T-helper 2 cell treated with Interferon-gamma antibody and Interleukin-4, amounts not matched to agents 100 ng/mL and 5 ng/mL, for 36 hours (primary cell): ENCODE data around the gene CALCOCO2. TPM values are rescaled to one million over a fixed set of nuclear protein-coding genes. Genes with fewer than 3 reads are reported as not detected.
"Not testable (repeated sequence)": the region's sequence is repeated elsewhere in the genome, so short reads cannot be mapped to it uniquely, and the experiment has no call there.

Experiments used
- intact Hi-C: fragments of 100-400 bp; cut with micrococcal nuclease; formaldehyde crosslinking; loops from one replicate; pipeline ENCODE4 v1.15.1; 2023
- total RNA-seq: library from RNA; stranded (reverse); gene quantifications from 2 replicates; pipeline ENCODE4 v1.2.3, GENCODE V29; 2022

CALCOCO2 gene, protein sequence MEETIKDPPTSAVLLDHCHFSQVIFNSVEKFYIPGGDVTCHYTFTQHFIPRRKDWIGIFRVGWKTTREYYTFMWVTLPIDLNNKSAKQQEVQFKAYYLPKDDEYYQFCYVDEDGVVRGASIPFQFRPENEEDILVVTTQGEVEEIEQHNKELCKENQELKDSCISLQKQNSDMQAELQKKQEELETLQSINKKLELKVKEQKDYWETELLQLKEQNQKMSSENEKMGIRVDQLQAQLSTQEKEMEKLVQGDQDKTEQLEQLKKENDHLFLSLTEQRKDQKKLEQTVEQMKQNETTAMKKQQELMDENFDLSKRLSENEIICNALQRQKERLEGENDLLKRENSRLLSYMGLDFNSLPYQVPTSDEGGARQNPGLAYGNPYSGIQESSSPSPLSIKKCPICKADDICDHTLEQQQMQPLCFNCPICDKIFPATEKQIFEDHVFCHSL
- 116 and 129 TPM in 2 replicates for total RNA-seq

DNA sequence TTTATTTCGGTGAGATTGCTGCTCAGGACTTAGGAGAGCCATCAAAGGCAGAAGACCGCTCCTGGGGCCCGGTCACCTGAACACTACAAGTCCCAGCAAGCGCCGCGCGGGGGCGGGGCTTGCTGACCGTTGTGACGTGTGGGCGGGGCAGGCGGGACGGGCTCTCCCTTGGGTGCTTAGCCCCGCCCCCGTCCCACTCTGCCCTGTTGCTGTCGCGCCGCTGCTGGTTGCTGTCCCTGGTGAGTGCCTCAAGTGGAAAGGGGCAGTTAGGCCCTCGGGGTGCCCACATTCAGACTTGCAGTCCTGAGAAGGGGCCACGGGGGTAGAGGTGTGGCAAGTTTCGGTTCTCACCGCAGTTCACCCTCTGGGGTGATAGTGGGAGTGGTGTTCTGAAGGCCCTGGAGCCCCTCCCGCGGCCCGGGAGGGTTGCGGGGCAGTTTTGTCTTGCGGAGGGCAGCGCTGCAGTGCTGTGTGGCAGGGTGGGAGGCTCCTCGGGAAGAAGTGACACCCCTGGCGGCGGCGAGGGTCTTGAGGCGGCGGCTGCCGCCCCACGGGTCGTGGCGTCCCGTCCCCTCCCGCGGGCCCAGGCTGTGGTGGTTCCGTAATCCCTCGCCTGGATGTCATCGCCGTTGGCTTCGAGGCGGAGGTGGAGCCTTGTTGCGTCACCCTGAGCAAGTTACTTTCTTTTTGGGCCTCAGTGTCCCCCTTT lies at the start of gene CALCOCO2:
Gene CALCOCO2 (plus strand): TSS at position 196 of the 709 bp plus-strand sequence. CDS start 10,673 bp downstream, outside the sequence.
- intact Hi-C loops = loop anchor here (1.0 to 10.0 kb wide), 5 partner anchors 10 to 726 kb away; partner anchors contain the start of genes ATP5MC1, CBX1, SNX11 and TTLL6

DNA sequence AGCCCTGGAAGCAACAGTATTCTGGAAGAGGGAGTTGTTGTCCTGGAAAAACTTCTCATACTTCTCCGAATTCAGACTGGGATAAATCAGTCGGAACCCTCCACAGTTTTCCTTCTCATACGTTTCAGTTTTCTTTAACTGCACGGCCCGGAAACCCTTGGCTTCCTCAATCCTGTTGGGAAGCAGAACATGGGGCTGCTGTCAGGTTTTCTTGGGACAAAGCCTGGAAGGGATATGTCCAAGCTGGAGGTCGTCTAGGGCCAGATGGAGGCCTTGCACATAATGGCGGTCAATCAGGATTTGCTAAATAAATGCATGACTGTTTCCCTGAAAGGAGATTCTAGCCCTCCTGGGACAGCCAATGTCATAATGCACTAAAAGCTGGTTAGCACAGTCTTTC lies 43.0 kb upstream of the CALCOCO2 start:
- intact Hi-C loops = no loop called here

DNA sequence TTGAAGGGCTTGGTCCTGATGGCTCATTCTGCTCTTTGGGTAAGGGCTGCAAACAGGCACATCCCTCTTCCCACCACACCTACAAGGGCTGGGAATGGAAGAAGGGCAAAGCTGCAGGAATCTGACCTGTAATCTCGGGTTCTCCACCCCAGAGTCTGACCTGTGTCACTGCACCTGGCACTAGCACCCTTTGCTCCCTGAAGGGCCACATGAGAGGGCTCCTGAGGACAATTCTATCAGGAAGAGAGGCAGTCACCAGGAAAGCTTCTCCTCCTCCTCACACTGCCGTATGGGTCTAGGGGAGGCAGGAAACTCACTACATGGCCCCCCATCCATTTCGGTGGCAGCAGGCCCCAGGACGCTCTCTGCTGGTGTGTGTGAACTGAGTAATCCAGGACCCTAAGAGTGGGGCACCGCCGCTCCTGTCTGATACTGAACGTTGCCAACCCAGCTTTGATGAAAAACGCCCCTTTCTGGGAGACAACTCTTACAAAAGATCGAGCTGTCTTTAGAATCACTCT lies 40.2 kb upstream of the CALCOCO2 start:
- intact Hi-C loops = no loop called here

DNA sequence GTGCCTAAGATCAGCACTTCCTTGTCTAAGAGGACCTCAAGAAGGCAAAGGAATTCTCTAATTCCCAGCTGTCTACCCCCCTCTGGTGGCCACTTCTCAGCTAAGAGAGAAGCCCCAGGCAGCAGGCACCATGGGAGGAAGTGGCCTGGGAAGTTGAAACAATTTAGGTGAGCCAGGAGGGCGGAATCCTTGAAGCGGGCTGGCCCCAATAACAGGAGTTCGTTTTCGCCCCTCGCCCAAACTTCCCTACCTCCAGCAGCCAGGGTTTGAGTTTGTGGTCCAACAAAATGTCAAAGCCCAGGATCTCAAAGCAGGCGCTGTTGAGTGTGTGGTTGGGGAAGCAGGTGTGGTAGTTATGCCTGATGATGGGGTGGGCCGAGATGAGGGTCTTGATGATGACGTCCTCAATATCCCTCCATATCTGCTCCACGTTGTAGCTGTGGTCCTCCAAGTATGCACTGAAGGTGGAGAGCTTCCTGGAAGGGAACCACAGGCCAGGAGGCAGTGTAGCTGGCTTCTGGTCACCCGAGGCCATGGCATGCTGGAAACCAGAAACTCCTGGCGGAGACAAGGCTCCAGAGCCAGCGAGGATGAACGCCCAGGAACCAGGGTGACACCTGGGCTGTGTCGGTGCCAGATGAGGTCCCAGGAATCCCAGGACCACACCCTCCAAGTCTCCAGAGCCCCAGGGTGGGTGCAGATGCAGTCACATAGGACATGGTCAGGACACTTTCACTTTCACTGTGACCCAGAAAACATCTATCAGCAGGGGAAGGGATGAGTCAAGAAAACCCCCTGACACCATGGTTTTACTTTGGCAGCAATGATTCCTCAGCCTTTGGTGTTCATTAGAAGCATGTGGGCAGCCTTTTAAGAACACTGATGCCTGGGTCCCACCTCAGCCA lies 39.5 kb upstream of the CALCOCO2 start:
- intact Hi-C loops = no loop called here

DNA sequence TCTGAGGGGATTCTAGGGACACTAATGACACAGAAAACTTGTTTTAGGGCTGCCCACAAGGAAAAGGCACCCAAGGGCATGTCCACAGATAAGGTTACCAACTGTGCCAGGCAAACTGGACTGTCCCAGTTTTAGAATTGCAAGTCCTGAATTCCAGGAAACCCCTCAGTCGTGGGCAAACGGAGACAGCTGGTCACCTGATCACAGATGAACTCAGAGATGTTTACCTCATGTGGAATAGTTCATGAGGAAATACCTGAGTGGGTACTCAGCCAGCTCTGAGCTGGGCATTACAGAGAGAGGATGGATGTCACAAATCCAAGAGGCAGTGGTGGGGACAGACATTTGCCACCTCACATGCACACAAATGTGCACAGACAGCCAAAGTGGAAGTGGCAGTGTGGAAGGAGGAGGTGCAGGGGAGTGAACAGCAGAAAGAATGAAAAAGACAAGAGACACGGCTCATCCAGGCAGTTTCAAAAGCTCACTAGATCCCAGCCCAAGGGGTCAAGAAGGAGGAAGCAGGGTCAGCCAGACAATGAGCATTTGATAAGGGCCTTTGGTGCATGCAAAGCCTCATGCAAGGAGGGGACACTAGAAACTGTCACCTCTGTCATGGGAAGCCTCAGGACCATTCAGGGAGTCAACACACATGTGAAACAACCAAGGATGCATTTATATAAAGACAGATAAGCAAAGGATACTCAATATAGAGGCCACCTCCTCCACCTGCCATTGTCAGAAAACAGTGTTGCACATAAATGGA lies 38.6 kb upstream of the CALCOCO2 start:
- intact Hi-C loops = no loop called here

DNA sequence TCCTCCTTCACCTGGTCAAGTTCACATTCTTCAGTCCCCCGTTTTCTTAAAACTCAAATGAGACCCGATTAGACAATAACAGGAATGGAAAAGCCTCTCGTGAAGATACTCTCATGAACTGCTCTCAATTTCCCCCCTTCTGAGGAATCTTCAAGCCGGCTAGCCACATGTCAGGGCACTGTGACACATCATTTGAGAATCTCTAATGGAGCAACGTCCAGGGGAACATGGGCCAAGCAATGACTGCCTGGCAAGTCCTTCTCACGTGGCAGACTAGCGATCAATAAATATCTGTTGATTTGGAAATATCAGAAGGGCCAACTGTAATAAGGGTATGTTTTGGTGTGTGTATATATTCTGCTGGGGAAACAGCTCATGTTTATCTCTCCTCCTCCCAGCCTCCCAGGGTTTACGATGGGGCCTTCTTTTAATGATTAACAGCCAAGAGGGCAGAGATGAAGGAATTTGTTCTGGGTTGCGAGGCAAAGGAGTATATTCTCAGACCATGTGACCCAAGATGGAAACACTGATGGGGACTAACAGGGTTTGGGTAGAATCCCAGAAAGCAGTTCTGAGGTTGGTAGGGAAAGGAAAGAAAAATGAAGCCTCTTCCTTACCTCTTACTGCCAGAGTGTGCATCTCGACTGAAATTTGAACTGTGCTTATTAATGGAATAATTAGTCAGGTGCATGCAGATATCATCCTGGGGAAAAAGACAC lies 35.2 kb upstream of the CALCOCO2 start:
- intact Hi-C loops = no loop called here

DNA sequence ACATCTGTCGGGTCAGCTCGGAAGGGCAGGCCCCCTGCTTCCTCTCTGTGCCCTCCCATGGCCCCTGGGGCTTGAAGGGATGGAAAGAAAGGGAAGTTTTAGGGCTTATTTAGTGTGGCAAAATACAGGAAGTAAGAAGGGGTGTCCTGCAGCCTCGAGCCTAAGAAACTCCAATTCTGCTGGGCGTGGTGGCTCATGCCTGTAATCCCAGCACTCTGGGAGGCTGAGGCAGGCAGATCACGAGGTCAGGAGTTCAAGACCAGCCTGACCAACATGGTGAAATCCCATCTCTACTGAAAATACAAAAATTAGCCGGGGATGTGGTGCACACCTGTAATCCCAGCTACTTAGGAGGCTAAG lies 34.7 kb upstream of the CALCOCO2 start:
- intact Hi-C loops = not testable (repeated sequence)

DNA sequence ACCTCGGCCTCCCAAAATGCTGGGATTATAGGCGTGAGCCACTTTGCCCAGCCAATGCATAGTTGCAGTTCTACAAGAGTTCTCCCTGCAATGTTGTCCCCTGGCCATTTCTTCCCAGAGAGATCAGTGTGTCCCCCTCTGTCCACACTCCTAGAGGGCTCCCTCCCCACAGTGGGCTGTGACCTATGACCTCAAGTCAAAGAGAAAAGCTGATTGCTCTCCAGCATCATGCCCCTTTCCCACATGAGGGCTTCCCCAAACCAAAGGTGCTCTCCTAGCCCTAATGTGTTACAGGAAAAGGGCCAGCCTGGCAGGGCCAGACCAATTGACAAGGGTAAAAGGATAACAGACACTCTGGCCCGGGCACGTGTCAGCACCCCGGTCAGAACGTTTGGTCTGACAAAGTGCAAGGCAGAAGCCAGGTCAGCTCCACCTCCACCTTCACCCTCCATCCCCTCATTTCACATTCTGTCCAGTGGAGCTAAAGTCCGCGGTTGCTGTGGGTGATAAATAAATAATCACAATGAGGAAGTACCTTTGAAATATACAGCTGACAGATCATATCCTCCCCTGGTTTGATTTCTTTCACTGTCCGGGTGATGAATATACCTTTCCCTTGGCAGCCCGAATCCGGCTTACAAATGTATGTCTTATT lies 31.6 kb upstream of the CALCOCO2 start:
- intact Hi-C loops = no loop called here

DNA sequence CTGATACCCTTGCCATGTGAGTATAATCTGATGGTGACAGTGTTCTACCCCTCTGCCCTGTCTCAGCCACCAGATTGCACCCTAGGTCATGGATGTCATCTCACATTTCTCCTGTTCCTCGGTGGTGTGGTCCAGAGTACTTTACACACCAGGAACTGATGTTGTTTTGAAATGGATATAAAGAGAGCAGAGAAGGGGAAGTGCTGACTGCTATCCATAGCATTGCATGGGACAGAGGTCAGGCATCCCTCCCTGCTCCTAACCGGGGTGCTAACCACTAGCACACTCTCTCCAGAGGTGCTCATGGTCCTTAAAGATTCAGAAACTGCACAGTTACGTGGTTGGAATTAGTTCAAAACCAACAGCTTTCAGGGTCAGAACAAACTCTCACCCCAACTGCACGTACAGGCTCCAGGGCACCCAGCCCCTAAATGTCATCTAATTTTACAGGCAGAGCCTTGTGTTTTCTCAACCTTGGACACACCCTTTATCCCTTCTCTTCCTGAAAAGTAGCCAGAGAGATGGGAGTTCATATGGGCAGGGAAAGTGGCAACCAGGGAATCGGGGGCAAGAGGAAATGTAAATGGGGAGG lies 30.1 kb upstream of the CALCOCO2 start:
- intact Hi-C loops = loop anchor here (5.0 kb wide), 1 partner anchor 123 kb away; no protein-coding TSS in a partner anchor

DNA sequence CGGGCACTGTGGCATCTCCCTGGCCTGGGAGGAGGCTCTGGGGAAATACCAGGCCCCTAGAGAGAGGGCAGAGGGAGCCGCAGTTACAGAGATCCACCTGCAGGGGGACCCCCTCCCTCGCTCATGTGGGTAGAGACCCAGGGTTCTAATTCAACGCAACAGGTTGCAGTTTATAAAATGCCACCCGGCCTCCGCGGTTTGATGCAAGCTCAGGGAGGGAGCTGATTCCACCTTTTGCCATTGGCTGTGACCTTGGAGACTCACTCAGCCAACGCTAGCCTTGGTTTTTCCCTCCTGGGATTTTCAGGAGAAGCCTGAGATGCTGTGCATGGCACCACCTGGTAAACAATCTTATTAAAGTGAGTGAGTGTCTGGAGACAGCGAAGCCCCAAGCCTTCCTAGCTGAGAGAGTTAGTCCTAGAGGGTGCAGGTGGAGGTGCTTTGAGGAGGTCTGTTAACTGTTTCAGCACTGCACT lies 25.9 kb upstream of the CALCOCO2 start:
- intact Hi-C loops = loop anchor here (1.0 to 5.0 kb wide), 3 partner anchors 74 to 128 kb away; no protein-coding TSS in a partner anchor

DNA sequence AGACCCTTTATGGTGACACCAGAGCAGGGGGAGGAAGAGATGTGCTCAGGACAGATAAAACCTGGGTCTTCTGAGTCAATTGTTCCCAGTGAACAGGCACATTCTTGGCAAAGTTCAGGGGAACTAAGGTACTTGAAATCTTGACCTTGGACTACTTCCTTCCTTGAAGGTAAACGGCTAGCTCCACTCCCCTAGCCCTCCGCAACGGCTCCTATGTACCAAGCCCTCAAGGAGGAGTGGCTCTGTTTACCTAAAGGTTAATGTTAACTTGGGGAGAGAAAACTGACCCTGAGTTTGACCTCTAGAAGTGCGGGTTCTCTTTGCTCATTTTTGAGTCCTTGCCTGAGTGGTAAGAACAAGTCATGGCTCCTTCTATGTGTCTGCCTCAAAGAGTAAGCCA lies 21.7 kb upstream of the CALCOCO2 start:
- intact Hi-C loops = no loop called here

DNA sequence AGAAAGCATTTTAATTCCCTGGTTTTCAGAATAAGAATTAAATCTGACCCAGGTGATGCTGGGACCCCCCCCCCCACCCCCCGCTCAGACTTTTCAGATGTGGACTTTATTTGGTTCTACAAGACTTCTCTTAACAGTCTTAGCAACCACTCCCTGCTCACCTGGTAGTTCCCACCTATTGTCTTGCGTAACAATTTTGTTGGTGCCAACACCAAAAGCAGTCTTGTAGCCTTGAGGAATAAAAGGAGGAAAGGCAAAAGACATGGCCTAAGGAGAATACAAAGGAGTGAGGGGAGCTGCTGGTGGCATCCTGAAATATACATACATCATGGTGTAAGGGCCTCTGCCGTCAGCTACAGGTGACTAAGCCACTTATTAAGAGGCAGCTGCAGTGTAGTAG lies 18.8 kb upstream of the CALCOCO2 start:
- intact Hi-C loops = no loop called here

DNA sequence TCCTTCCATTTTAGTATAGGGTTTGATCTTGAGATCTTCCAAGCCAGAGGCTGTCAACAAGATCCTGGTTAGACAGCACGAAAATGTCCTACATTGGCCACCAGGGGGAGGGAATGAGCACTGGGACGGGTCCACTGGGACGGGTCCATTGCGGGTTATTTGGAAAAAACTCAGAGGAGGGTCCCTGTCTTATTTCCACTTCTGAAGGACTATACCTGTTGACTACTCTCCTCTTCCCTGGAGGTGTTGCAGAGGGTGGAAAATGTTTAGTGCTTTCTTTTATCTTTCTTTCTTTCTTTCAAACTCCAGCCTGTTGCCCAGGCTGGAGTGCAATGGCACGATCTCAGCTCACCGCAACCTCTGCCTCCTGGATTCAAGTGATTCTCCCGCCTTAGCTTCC lies 16.3 kb upstream of the CALCOCO2 start:
- intact Hi-C loops = loop anchor here (1.0 kb wide), 1 partner anchor 65 kb away; no protein-coding TSS in a partner anchor

DNA sequence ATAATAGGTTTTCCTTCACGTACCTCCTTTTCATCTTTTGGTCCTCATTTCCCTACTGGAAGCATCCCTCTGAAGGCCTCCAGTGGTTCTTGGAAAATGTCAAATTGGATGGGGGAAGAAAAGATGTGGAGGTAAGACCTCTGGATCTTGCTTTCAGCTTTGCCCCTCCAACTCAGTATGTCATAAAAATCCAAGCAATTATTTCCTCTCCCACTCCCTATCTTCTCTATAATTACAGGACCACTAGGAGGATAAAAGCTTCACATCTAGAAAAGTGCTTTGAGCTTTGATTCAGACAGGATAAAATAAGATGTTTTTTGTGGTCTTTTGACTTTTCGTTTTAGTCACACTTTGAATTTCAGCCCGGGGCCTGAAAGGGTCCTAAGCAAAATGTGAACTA lies 15.5 kb upstream of the CALCOCO2 start:
- intact Hi-C loops = no loop called here

DNA sequence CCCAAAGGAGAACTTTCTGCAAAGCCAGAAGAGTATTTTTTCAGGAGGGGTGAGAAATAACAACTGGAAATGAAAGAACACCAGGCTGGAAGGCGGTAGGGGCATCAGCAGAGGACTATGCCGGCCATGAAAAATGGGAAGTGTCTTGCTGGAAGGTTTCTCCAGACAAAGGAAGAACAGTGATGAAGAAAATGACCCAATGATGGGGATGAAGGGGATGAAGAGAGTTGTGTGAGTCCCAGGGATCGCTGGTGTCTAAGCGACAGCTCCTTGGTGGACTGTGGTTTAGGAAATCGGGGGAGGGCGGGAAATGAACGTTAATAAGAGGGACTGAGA lies 14.4 kb upstream of the CALCOCO2 start:
- intact Hi-C loops = no loop called here

DNA sequence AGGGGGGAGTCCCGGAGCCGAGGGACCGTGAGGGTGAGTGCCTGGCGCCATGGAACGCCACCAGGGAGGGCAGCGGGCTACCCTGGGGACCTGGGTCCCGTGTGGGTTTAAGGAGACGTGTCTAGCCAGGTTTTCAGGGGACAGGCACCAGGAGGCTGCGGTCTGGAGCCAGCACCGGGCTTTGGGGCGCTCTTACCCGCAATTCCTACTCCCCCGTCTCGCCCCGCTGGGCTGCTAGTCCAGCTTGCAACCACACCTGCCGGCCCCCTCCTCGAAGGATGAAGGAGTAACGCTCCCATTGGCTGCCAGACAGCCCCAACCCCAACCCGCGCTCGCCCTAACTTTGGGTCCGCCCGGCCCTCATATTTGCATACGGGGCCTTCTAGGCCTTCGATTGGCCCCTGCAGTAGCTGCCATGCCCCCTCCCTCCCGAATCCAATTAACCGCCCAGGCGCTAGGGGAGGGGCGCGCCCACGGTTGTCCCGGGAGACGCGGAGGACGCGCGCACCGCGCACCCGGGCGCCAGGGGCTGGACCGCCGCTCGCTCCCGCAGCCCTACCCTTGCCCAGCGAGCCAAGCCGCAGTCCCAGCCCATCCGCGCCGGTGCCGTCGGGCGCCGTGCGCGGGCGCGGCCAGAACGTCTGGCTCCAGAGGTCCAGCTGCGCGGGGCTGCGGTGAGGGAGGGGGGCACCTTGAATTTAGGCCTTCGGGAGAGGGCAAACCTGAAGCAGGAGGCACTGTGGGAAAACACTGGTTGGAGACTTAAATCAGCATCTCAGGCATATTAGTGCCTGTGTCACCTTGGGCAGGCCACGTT lies 13.9 kb upstream of the CALCOCO2 start, which contains the start of gene TTLL6:
Gene TTLL6 (minus strand): TSS at position 456 of the 817 bp plus-strand sequence. CDS start 157 bp downstream, at position 299.
- intact Hi-C loops = loop anchor here (1.0 kb wide), 1 partner anchor 14 kb away; the partner anchor contains the start of gene CALCOCO2

DNA sequence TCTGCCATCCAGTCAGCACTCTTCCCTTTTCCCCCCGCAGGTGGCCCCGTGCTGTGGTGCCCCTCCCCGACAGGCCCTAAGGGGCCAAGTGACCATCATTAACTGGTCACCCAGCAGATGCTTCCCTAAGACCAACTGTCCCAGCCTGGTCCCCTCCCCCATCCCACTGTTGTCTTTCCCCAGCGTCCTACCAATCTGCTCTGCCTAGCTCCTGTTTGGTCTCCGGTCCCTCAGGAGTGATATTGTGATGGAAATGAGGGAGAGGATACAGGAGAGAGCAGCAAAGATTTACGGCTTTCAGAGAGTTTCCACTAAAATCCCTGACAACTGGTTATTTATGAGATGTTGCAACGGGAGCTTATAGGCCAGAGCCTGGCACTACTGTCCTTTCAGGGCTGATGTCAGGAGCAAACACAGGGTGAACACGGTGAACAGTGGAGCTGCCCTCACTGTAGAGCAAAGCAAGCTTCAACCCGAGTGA lies 12.4 kb upstream of the CALCOCO2 start:
- intact Hi-C loops = no loop called here
